HUES6 (cell line): ENCODE results near the gene TTBK1.

Experiments
- H3K27ac ChIP-seq: 2 replicates; pipeline ENCODE4 v1.7.0; 2013; ENCODE audit warnings: low read depth, mild to moderate bottlenecking, low read length, inconsistent platforms
- H3K27me3 ChIP-seq: 2 replicates; pipeline ENCODE4 v1.6.1; 2013; ENCODE audit warnings: low read length; ENCODE audit not compliant: control insufficient read depth, insufficient read depth
- H3K36me3 ChIP-seq: 2 replicates; pipeline ENCODE4 v1.6.1; 2013; ENCODE audit warnings: low read length; ENCODE audit not compliant: control insufficient read depth, insufficient read depth
- H3K4me1 ChIP-seq: 2 replicates; pipeline ENCODE4 v1.6.1; 2013; ENCODE audit warnings: low read length; ENCODE audit not compliant: control insufficient read depth, insufficient read depth
- H3K4me3 ChIP-seq: 2 replicates; pipeline ENCODE4 v1.5.1; 2013; ENCODE audit warnings: low read depth, low read length
- H3K9ac ChIP-seq: one replicate; pipeline ENCODE4 v1.6.1; 2013; ENCODE audit warnings: mild to moderate bottlenecking, low read length
- H3K9me3 ChIP-seq: 2 replicates; pipeline ENCODE4 v1.6.1; 2013; ENCODE audit warnings: low read depth, low read length; ENCODE audit not compliant: control insufficient read depth, insufficient read depth

The TTBK1 gene

GRCh38 chr6:43283514-43283901 lies 40.2 kb downstream of the TTBK1 start:
- H3K4me1 ChIP-seq: peaks cover 11% of the 10 kb centered on the region
- no peaks in the 10 kb centered on the region for H3K36me3 ChIP-seq
- H3K9ac ChIP-seq: no peak overlapping the region
- H3K27ac ChIP-seq: no peak overlapping the region
- no peak overlapping the region for H3K4me3 ChIP-seq
- H3K9me3 ChIP-seq: no peaks in the 10 kb centered on the region
- H3K27me3 ChIP-seq: peaks cover 21% of the 10 kb centered on the region

- Histone ChIP-seq H3K4me1 (peaks cover 7% of the 10 kb centered on the region), H3K36me3 (no peaks in the 10 kb centered on the region), H3K27ac (no peak overlapping the region), H3K9me3 (no peaks in the 10 kb centered on the region), H3K27me3 (peaks cover 21% of the 10 kb centered on the region), H3K9ac (no peak overlapping the region), H3K4me3 (no peak overlapping the region)
These were observed 40.6 kb downstream of the TTBK1 start for GRCh38 chr6:43283905-43284304.

GRCh38 chr6:43284991-43285781 lies 41.9 kb downstream of the TTBK1 start:
- H3K4me3 ChIP-seq: no peak overlapping the region; the same call in 1 of the 2 replicates
- H3K36me3 ChIP-seq: no peaks in the 10 kb centered on the region
- H3K9ac ChIP-seq: no peak overlapping the region
- peaks cover 5% of the 10 kb centered on the region; the same call in 1 of the 2 replicates for H3K4me1 ChIP-seq
- no peak overlapping the region for H3K27ac ChIP-seq
- no peaks in the 10 kb centered on the region for H3K9me3 ChIP-seq
- peaks cover 21% of the 10 kb centered on the region for H3K27me3 ChIP-seq

- no peak overlapping the region for H3K27ac ChIP-seq
- H3K27me3 ChIP-seq: peaks cover 21% of the 10 kb centered on the region
- no peaks in the 10 kb centered on the region for H3K36me3 ChIP-seq
- H3K4me1 ChIP-seq: peaks cover 5% of the 10 kb centered on the region; the same call in 1 of the 2 replicates
- H3K9me3 ChIP-seq: no peaks in the 10 kb centered on the region
- no peak overlapping the region for H3K4me3 ChIP-seq
- no peak overlapping the region for H3K9ac ChIP-seq
These were observed 42.6 kb downstream of the TTBK1 start for GRCh38 chr6:43285832-43286231.

- Histone ChIP-seq H3K9me3 (no peaks in the 10 kb centered on the region), H3K4me1 (peaks cover 5% of the 10 kb centered on the region; the same call in 1 of the 2 replicates), H3K27me3 (peaks cover 21% of the 10 kb centered on the region), H3K4me3 (no peak overlapping the region), H3K36me3 (no peaks in the 10 kb centered on the region), H3K27ac (no peak overlapping the region), H3K9ac (no peak overlapping the region)
These were observed 43.2 kb downstream of the TTBK1 start for GRCh38 chr6:43286456-43286979.

GRCh38 chr6:43286980-43287716 lies 43.9 kb downstream of the TTBK1 start:
- no peaks in the 10 kb centered on the region for H3K9me3 ChIP-seq
- no peak overlapping the region for H3K27ac ChIP-seq
- H3K9ac ChIP-seq: no peak overlapping the region
- no peak overlapping the region for H3K4me3 ChIP-seq
- H3K27me3 ChIP-seq: peaks cover 21% of the 10 kb centered on the region
- H3K36me3 ChIP-seq: no peaks in the 10 kb centered on the region
- H3K4me1 ChIP-seq: peaks cover 5% of the 10 kb centered on the region; the same call in 1 of the 2 replicates

GRCh38 chr6:43287717-43288679 lies 44.7 kb downstream of the TTBK1 start:
- no peaks in the 10 kb centered on the region for H3K36me3 ChIP-seq
- H3K27me3 ChIP-seq: peaks cover 21% of the 10 kb centered on the region
- no peak overlapping the region for H3K9ac ChIP-seq
- peaks cover 5% of the 10 kb centered on the region; the same call in 1 of the 2 replicates for H3K4me1 ChIP-seq
- no peaks in the 10 kb centered on the region for H3K9me3 ChIP-seq
- H3K27ac ChIP-seq: no peak overlapping the region
- H3K4me3 ChIP-seq: no peak overlapping the region

GRCh38 chr6:43290339-43290904 lies 47.1 kb downstream of the TTBK1 start:
- Histone ChIP-seq H3K9ac (no peak overlapping the region), H3K9me3 (no peaks in the 10 kb centered on the region), H3K27ac (no peak overlapping the region), H3K27me3 (peaks cover 13% of the 10 kb centered on the region), H3K36me3 (no peaks in the 10 kb centered on the region), H3K4me3 (no peak overlapping the region), H3K4me1 (peaks cover 5% of the 10 kb centered on the region; the same call in 1 of the 2 replicates)

- Histone ChIP-seq H3K9me3 (no peaks in the 10 kb centered on the region), H3K4me1 (peaks cover 5% of the 10 kb centered on the region; the same call in 1 of the 2 replicates), H3K27ac (no peak overlapping the region), H3K27me3 (peaks cover 8% of the 10 kb centered on the region), H3K4me3 (no peak overlapping the region), H3K9ac (no peak overlapping the region), H3K36me3 (no peaks in the 10 kb centered on the region)
These were observed 47.6 kb downstream of the TTBK1 start for GRCh38 chr6:43290905-43291355.

GRCh38 chr6:43291708-43292107 lies 48.4 kb downstream of the TTBK1 start:
- Histone ChIP-seq H3K36me3 (no peaks in the 10 kb centered on the region), H3K27ac (no peak overlapping the region), H3K4me1 (peaks cover 5% of the 10 kb centered on the region; the same call in 1 of the 2 replicates), H3K4me3 (no peak overlapping the region), H3K27me3 (0 out of 2 replicates have a peak, but pooled peaks cover 3% of the 10 kb centered on the region), H3K9me3 (no peaks in the 10 kb centered on the region), H3K9ac (no peak overlapping the region)
